Measurements from ENCODE around the gene SNTG2.
"Not testable (repeated sequence)": the region's sequence is repeated elsewhere in the genome, so short reads cannot be mapped to it uniquely, and the experiment has no call there.

SNTG2 gene

DNA sequence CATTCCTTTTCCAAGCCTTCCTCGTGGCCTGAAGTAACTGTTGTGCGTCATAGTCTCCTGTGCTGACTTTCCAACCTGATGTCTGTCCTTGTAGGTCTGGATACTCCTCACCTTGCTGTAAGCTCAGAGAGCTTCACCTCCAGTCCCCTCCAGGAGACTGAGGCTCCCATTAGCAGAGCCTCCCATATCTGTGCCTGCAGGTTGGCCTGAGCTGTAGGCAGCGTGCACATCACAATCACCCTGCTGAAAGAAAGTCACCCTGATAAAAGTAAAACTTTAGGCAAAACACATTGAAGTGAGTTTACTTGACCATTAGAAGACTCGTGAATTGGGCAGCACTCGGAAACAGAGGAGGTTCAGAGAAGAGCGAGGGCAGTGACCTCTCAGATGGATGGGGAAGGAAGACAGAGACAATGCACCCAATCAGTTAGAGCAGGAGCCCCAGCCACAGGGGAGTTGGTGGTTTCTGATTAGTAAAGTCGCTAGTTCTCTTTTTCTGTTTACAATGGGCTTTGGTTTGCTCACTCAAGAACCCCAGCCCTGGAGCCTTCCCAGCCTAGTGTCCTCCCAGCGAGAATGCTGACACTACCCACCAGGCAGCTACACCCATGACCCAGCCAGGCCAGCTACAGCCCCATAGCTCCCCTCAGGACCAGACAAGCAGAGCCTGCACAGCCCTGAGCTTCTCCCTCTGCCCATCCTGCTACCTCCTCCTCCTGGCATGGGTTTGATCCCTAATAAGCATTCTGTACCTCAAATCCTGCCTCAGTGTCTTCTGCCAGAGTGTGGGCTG, 450.5 kb downstream of the SNTG2 start:
- DNase-seq = no peak

DNA sequence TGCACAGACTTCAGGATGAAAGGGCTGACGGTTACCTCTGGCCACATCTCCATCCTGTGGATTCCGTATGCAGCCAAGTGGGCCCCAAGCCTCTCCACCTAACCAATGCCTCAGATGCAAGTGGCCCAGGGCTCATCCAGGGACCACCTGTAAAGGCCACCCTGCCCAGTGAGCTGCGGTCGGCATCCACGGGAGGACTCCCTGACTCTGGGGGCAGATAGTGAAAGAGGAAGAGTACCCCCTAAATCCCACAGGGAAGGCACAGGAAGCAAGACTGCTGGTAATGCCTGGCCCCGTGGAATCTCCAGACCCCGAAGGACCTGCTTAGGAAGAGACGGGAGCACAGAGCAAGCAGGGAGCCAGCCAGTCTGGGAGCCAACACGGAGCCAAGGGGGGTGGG, 451.4 kb downstream of the SNTG2 start:
- no peak for DNase-seq

DNA sequence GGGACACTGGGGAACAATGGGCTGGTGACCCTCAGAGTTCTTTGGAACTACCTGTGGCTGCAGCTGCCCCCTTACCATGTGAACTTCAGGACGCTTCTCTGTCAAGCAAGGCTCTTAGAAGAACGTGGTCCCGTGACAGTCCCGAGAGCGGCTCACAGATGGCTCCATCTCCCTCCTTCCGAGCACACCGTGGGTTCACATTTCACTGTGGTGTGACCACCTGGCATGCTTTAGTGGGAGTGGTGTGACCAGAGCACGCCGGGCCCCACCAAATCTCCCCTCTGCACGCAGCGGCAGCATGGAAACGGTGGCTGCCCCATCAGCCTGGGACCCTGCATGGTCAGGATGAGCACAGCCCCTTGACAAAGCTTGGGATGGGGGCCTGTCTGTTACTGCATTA, 452.9 kb downstream of the SNTG2 start:
- no peak for DNase-seq

DNA sequence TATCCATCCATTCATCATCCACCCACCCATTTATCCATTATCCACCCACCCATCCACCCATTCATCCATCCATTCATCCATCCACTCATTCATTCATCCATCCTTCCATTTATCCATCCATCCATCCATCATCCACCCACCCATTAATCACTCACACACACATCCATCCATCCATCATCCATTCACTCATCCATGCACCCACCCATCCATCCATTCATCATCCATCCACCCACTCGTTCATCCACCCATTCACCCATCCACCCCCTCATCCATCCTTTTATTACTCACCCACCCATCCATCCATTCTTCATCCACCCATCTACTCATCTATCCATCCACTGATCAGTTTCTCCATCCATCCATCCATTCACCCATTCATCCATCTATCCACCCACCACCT, 454.5 kb downstream of the SNTG2 start:
- DNase-seq = no peak

DNA sequence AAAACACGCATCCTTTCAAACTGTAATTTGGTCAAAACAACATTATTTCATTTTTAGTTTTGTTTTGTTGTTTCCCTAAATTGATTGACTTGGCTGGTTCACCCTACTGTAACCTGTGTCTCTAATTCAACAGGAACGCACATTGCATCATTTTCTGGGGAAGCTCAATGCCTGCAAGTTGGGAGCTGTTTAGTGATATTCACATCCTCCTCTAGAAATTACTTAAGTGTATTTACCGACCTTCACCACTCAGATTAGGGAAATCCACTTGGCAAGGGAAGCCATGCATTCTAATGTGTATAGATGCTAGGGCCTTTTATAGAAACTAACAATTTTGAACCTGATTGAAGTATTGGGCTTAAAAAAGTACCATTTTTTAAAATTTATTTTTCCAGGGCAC, 455.3 kb downstream of the SNTG2 start:
- no peak for DNase-seq

DNA sequence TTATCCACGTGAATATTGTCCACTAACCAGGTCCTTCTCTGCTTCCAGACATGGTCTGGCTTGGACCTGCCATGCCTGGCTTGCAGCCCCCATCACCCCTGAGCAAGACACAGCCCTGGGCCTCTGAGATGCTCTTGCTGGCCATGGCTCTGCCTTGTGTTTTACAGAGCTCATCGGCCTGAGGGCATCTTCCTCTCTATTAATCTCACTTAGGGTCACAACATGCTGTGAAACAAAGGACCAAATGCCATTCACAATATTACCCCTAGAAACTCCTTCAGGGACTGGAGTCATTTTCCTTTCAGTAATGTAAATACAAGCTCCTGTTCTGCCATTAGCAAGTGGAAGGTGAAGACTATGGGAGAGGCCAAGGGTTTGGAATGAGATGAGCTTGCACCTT, 455.8 kb downstream of the SNTG2 start:
- no peak for DNase-seq

DNA sequence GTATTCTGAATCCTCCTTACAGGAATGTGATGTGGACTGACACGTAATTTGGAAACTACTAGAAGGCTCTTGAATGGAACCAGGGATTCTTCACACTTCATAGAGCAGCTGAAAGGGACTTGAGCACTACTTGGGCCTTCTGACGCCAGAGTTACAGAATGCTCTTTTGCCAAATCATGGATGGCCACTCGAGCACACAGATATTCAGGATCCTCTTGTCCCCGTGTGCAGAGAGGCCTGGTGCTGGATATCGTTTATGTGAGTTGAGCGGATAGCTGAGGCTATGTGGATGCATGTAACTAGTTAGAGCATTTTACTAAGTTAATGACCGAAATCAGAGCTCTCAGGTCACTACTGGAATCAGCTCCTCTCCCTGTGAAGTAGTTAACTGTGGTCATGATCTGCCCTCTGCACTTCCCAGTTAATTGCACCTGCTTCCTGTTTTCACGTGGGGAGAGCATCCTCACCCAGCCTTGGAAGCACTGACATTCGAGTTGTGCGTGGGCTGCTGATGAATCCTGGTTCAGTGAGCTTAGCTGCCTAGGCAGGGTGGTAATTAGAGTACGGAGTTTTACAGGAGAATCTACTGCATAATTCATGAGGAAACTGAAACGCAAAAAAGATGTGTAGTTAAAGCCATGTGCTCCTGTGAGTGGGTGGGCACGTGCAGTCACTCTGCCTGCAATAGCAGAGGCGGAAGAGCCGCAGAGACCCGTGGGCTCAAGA, 457.5 kb downstream of the SNTG2 start:
- no peak for DNase-seq

DNA sequence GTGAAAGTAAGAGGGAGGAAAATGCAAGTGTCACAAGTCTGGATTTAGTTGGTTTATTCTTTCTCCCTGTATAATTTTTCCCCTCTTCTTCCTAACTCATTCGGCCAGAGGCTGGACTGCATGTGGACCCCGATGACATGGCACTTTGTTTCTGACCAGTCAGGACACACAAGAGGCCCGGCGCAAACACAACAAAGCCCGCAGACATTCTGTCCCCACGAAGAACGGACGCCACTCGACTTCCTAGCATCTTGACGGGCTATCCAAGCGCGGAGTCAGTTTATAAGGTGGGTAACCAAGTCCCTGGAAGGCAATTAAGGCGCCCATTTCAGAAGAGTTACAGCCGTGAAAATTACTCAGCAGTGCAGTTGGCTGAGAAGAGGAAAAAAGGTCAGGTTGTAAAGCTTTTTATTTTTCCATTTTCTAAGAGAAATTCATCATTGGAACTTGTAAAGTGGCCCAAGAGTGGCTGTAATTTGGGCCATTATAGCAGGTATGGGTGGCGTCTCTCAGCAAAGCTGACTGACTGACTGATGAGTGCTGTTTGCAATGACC, 462.6 kb downstream of the SNTG2 start, which contains the start of gene TPO:
TPO (plus strand) TSS at position 308 of the 555 bp plus-strand sequence. CDS start 946 bp downstream, outside the sequence.
- DNase-seq = no peak

DNA sequence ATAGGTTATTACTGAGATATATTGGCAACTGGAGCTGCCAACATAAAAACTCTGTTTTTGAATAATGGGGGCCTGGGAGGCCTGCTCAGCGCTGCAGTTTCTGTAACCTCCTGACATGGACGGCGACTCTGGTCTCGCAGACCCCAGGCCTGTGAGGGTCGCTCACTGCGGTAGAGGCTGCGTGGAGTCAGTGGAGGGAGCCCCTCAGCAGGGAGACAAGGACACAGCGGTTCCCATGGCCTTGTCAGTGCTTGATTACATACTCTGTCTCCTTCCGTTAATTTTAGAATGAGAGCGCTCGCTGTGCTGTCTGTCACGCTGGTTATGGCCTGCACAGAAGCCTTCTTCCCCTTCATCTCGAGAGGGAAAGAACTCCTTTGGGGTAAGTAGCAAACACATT, 463.5 kb downstream of the SNTG2 start:
- DNase-seq = no peak

DNA sequence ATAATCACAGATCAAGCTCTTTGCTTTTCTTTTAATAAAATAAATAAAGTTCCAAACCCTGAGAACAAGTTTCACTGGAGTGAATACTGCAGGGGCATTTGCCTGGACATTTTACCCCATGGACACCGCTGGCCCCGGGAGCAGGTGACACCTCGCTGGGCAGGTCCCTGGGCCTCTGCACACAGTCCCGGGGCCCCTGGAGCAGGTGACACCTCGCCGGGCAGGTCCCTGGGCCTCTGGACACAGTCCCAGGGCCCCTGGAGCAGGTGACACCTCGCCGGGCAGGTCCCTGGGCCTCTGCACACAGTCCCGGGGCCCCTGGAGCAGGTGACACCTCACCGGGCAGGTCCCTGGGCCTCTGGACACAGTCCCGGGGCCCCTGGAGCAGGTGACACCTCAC, 464.3 kb downstream of the SNTG2 start:
- not testable (repeated sequence) for DNase-seq

DNA sequence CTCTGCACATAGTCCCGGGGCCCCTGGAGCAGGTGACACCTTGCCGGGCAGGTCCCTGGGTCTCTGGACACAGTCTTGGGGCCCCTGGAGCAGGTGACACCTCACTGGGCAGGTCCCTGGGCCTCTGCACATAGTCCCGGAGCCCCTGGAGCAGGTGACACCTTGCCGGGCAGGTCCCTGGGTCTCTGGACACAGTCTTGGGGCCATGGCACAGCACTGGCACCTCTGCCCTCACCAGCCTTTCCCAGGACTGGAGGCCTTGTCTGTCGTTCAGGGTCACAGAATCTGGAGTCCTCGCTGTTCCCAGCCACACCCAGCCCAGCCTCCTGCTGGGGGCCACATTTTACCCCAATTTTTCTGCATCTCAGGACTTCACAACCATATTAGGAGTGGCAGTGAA, 464.9 kb downstream of the SNTG2 start:
- no peak for DNase-seq

Data from OCI-M1 (cell line).